HepG2 (cell line): Measurements from ENCODE around the gene CDH13. TPM values are rescaled to one million over a fixed set of nuclear protein-coding genes. Genes with fewer than 3 reads are reported as not detected.
A peak's percentile ranks its signal among the peaks of the same experiment; 100 is the strongest.

ENCODE experiments used
- ATAC-seq: fragments of 200-7000 bp; cut with Tn5 transposase; 3 replicates; pipeline ENCODE4 v1.9.1; 2020; ENCODE audit warnings: mild to moderate bottlenecking, moderate library complexity
- BruUV-seq: library from RNA; stranded (reverse); fragments of 400-500 nt; replicated peaks from 2 replicates; lab custom pipeline; 2021; lab: Mats Ljungman, UMichigan
- CTCF ChIA-PET: fragments of 300-600 bp; formaldehyde crosslinking; extraction: SDS; loops from one replicate; lab custom pipeline; 2021; ENCODE audit warnings: low total read pairs, inconsistent platforms, low intra/inter-chr PET ratio; lab: Yijun Ruan, JAX
- POLR2A ChIA-PET: fragments of 350-600 bp; sonication (Branson Sonifier 250); formaldehyde crosslinking; loops from one replicate; lab custom pipeline; 2020; ENCODE audit warnings: antibody characterized with exemption, inconsistent platforms; lab: Yijun Ruan, JAX
- DNase-seq: peaks from one replicate; pipeline ENCODE4 v3.0.0-alpha.2; 2015; ENCODE audit warnings: low spot score
- FAIRE-seq: peaks from 3 replicates; lab custom pipeline; 2011; peaks lifted over from hg19 to GRCh38; lab: Jason Lieb, UNC
- H2AFZ ChIP-seq: one replicate; pipeline ENCODE4 v1.6.1; 2011; ENCODE audit warnings: low read length, inconsistent platforms
- H3K27ac ChIP-seq: fragments of 300-600 bp; 3 replicates; pipeline ENCODE4 v1.8.0; 2011; ENCODE audit warnings: mixed run types, mild to moderate bottlenecking, mixed read lengths, low read length, inconsistent platforms; ENCODE audit not compliant: insufficient read depth; ENCODE audit errors: extremely low read length
- H3K27me3 ChIP-seq, 2 experiments: fragments of 200-600 bp in 1 of 2; 2 replicates in 1 of 2; 3 replicates in 1 of 2; pipeline versions ENCODE4 v1.6.0 to v1.8.0; 2011; ENCODE audit warnings: low read length in 2 of 2, mild to moderate bottlenecking in 2 of 2, moderate library complexity in 2 of 2, inconsistent platforms in 1 of 2; ENCODE audit not compliant: insufficient read depth in 2 of 2, control insufficient read depth in 1 of 2
- H3K36me3 ChIP-seq, 2 experiments: fragments of 200-600 bp in 1 of 2; replicated peaks in 1 of 2; 2 replicates in 1 of 2; 3 replicates in 1 of 2; pipeline versions ENCODE4 v1.5.1 to v1.8.0; 2011; ENCODE audit warnings: low read length in 2 of 2, inconsistent platforms in 1 of 2; ENCODE audit not compliant: insufficient read depth in 2 of 2, control insufficient read depth in 1 of 2
- H3K4me1 ChIP-seq: 2 replicates; pipeline ENCODE4 v1.5.1; 2012; ENCODE audit warnings: low read length, inconsistent platforms; ENCODE audit not compliant: insufficient read depth
- H3K4me2 ChIP-seq: 2 replicates; pipeline ENCODE4 v1.6.0; 2011; ENCODE audit warnings: low read depth, low read length, inconsistent platforms
- H3K4me3 ChIP-seq, 3 experiments: fragments of 200-600 bp in 1 of 3; sonication (generic), shearing (Covaris generic) in 1 of 3; replicated peaks in 1 of 3; 2 replicates each; pipeline ENCODE4 v1.5.1; 2011 to 2016; ENCODE audit warnings: low read length in 3 of 3, inconsistent platforms in 2 of 3, low read depth in 2 of 3, mild to moderate bottlenecking in 2 of 3, control low read depth in 1 of 3, mixed read lengths in 1 of 3; ENCODE audit not compliant: insufficient read depth in 1 of 3
- H3K79me2 ChIP-seq: one replicate; pipeline ENCODE4 v1.6.1; 2011; ENCODE audit warnings: low read length, inconsistent platforms; ENCODE audit not compliant: insufficient read depth
- H3K9ac ChIP-seq: 2 replicates; pipeline ENCODE4 v1.6.0; 2011; ENCODE audit warnings: mild to moderate bottlenecking, low read depth, low read length, inconsistent platforms; ENCODE audit not compliant: insufficient read depth
- H3K9me3 ChIP-seq: 2 replicates; pipeline ENCODE4 v1.5.1; 2012; ENCODE audit warnings: mild to moderate bottlenecking, low read length
- H4K20me1 ChIP-seq: 2 replicates; pipeline ENCODE4 v1.6.0; 2011; ENCODE audit warnings: inconsistent platforms, mild to moderate bottlenecking, low read length, moderate library complexity; ENCODE audit not compliant: insufficient read depth
- CCDC6 ChIP-seq: sonication (generic); formaldehyde crosslinking; IDR thresholded peaks from 2 replicates; pipeline ENCODE4 v1.8.1; 2022; ENCODE audit warnings: mild to moderate bottlenecking, missing genetic modification reagents, moderate library complexity
- CEBPB ChIP-seq: IDR thresholded peaks from 2 replicates; pipeline ENCODE4 v1.6.1; 2011; ENCODE audit warnings: low read depth, low read length, improper control_type of control experiment, borderline replicate concordance
- CSRNP2 ChIP-seq: sonication (generic); formaldehyde crosslinking; conservative IDR thresholded peaks from 2 replicates; pipeline ENCODE4 v1.8.0; 2022; ENCODE audit warnings: low read depth, missing genetic modification reagents
- SP5 ChIP-seq: IDR thresholded peaks from 2 replicates; pipeline ENCODE4 v1.6.1; 2016; ENCODE audit warnings: low read depth, borderline replicate concordance
- ZNF496 ChIP-seq: sonication (generic); formaldehyde crosslinking; IDR thresholded peaks from 2 replicates; pipeline ENCODE4 v1.8.1; 2023; ENCODE audit warnings: mild to moderate bottlenecking, moderate library complexity, missing genetic modification reagents; ENCODE audit not compliant: insufficient replicate concordance
- ZNF550 ChIP-seq: sonication (generic); formaldehyde crosslinking; IDR thresholded peaks from 2 replicates; pipeline ENCODE4 v1.4.0; 2020; ENCODE audit warnings: mild to moderate bottlenecking, missing genetic modification reagents, borderline replicate concordance
- whole genome bisulfite sequencing: methylation state at CpG from one replicate; pipeline ENCODE4 v1.1.6; 2017; ENCODE audit warnings: low lambda C conversion rate; 5-methylcytosine and 5-hydroxymethylcytosine counted together
- in situ Hi-C: cut with HindIII; loops from 2 replicates; pipeline ENCODE4 v1.10.0; 2017; ENCODE audit warnings: low pct_unique_long_range_greater_than_20kb; ENCODE audit not compliant: extremely low pct_ligation_motif_present
- intact Hi-C: fragments of 100-400 bp; cut with micrococcal nuclease; formaldehyde crosslinking; loops from one replicate; pipeline ENCODE4 v1.10.0; 2022; ENCODE audit not compliant: unreplicated experiment
- polyA plus RNA-seq, 8 experiments: library from polyadenylated mRNA; depleted of rRNA in 3 of 8; stranded (reverse) in 7 of 8; unstranded in 1 of 8; fragments of >200 nt; fragmentation: Illumina TruSeq in 4 of 8; extraction: Trizol in 4 of 8; gene quantifications; 2 replicates each; pipeline versions ENCODE4 v1.2.1 to v1.2.3, GENCODE V29; 2011 to 2016; ENCODE audit warnings: low read depth in 4 of 8, missing spikeins in 1 of 8, mixed read lengths in 1 of 8; ENCODE audit not compliant: insufficient read depth in 1 of 8
- total RNA-seq, 5 experiments: library from RNA; depleted of rRNA; stranded (reverse); fragments of >200 nt; fragmentation: Illumina TruSeq; extraction: Trizol; gene quantifications; 2 replicates each; pipeline ENCODE4 v1.2.3, GENCODE V29; 2016; ENCODE audit warnings: low read depth in 1 of 5

CDH13 gene
- total and polyA plus RNA-seq, 2 of the 13 experiments (the other 11 are each of a cell fraction or from before 2014, with no cell fraction given), result not detected

GRCh38 chr16:83285921-83286320, 659.2 kb downstream of the CDH13 start (continued):
- TF ChIP-seq CSRNP2 (CRISPR knock-in tag) (no peak), ZNF496 (CRISPR knock-in tag) (no peak), SP5 (CRISPR knock-in tag) (no peak), CCDC6 (CRISPR knock-in tag) (no peak)

GRCh38 chr16:83296505-83296904, 669.7 kb downstream of the CDH13 start:
- Histone ChIP-seq H3K27ac (no peak overlapping the region), H3K9me3 (no peaks in the 10 kb centered on the region), H3K4me3 (no peak overlapping the region), H4K20me1 (no peaks in the 10 kb centered on the region), H3K4me2 (no peak overlapping the region), H2AFZ (no peak overlapping the region)
- intact Hi-C loops, result no loop called here
- ChIA-PET POLR2A (no interaction called here), CTCF (no interaction called here)
- 5% methylated on average over 2 of the region's 2 CpGs for WGBS
- TF ChIP-seq CEBPB (peak; percentile 29; the same call in 1 of the 2 replicates), ZNF550 (CRISPR knock-in tag) (no peak)
- TF ChIP-seq, all 625 proteins: peak for 1
- Histone ChIP-seq H3K4me1 (no peaks in the 10 kb centered on the region), H3K27me3 (no peaks in the 10 kb centered on the region; a peak in 1 of 5 replicates), H3K79me2 (no peaks in the 10 kb centered on the region), H3K9ac (no peak overlapping the region), H3K36me3 (no peaks in the 10 kb centered on the region)
- DNase-seq (no peak), ATAC-seq (no peak), FAIRE-seq (no peak)
- BruUV-seq, result no TSS peak
- in situ Hi-C loops, result no loop called here
